ENCODE results near the gene CEP104.

Gene CEP104

DNA sequence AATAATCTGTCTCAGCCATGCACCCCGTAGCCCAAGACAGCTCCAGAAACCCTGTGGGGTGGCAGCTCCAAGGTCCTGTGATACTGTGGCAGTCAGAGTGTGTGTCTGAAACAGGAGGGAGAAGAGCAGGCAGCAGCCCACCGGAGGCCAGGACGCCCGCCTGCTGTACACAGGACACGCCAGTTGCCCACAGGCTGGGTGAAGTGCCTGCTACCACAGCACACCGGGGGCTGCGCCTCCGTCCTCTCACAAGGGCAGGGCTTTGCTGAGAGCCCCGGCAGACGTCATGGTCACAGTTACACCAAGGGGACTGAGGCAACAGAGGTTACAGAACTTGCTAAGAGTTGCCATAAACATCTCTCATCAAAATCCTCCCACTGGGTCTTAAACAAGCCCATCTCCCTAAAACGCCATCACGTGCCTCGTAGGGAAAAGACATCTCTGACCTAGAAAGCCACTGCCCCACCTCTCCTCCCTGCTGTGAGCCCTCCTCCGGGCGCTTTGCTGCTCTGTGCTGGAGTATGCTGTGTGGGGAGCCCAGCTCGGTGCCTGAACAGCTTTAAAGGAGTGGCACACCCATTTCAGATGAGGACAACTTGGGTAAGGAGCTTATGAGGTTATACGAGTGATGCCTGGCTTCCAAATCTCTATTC is 37.7 kb upstream of the CEP104 start:
- in situ Hi-C loops (cut with HindIII; ENCODE audit: low sequenced_read_pairs): no loop called here

DNA sequence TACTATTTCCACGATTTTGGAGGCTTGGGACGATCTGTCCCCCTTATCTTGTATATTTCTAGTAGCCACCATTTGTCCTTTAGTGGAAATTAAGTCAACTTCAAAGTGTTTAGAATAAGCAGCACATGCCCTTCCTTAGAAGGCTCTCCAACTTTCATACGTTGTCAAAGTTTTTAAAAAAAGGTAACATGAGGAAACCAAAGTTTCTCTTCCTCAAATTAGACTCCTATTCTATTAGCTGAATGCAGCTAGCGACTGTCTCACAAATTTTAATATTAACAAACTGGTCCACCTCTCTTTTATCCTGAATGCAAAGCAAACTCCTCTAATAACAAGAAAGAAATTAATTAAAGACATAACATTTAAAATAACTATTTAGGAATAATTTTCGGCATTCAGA is 36.2 kb upstream of the CEP104 start:
- in situ Hi-C loops (cut with HindIII; ENCODE audit: low sequenced_read_pairs): no loop called here

DNA sequence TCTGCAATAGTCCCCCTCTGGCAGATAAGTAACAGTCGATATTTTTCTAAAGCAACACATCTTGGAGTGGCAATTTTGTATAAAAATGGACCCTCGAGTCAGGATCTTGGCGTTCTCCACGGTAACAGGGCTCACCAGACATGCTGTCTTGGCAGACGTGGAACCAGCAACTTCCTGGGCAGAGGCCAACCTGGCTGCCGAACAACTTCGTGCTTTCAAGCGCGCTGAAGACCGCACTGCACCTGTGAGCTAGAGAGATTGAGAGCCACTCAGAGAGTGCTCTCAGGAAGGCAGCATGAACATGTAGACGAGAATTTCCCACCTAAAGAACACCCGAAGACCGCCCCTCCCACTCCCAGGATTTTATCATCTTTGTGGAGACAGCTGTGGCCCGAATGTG is 35.7 kb upstream of the CEP104 start:
- in situ Hi-C loops (cut with HindIII; ENCODE audit: low sequenced_read_pairs): no loop called here

DNA sequence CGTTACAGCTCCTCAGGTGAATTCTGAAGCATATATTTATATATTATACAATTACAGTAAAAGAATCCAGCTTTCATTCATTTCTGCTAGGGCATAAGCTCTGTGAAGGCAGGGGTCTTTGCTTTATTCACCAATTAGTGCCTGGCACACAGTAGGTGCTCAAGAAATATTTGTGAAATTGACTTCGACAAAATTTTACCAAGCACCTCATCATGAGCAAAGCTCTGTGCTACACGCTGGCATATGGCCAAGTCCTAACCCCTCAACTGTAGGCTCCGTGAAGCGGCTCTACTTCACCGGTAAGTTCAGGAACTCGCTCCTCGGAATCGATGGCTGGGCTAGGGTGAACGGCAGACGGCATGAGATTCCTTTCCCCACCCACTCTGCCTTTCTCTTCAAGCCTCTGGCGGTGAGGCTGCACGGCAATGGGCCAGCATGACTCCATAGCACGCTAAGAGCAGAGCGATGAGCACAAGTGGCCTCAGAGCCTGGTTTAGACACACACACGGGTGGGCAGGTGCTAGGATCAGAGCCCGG is 34.4 kb upstream of the CEP104 start:
- in situ Hi-C loops (cut with HindIII; ENCODE audit: low sequenced_read_pairs): no loop called here

DNA sequence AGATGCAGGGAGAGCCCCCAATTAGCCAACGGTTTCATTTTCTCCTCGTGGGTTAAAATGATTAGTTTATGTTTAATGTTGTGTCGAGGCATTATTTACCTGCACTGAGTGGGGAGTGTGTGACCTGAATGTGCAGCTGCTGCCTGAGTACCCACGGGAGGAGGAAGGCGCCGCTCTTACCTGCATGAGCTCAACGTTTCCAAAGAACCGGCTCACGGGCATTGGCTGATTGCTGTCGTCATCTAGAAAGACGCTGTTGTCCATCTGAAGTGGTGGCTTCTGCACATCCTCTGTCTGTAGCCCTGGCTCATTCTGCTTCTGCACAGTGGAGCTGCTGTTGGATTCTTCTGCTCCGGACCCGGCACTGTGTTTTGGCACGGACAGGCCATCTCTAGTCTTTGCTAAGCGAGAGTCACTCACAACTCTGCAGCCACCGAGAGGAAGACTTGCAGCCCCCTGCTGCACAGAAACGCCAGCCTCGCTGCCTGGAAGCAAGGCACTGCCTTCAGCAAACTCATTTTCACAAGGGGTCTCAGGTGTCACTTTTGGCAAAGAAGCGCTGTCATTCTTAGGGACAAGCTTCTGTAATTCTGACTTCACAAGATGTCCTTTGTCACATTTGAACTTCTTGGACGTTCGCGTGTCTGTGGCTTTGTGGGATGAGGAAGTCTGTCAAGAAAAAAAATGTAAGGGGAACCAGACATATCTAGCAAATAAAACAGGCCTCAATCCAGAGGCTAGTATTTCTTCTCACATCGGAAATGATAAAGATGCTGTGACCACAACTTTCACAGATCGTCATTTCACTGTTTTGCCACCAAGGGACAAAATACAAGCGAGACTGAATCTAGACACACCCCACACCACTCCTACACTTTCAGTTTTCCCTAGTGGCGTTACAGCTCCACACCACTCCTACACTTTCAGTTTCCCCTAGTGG is 33.6 kb upstream of the CEP104 start:
- in situ Hi-C loops (cut with HindIII; ENCODE audit: low sequenced_read_pairs): no loop called here

DNA sequence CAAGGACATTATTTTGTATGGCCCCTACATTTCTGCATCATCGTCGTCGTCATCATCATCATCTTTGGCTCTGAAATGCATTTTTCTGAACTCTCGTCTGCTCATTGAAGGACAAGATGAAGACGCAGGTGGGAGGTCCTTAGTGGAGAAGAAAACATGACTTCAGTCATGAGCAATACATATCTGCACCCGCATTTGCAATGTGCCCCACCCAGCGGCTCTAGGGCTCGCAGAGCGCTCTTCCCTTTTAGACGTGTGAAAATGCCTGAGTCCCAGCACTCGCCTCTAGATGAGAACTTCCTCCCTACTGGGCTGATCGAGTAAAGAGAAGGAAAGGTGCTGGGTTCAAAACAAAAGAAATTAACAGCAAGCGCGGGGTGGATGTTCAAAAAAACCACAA is 32.9 kb upstream of the CEP104 start:
- in situ Hi-C loops (cut with HindIII; ENCODE audit: low sequenced_read_pairs): no loop called here

DNA sequence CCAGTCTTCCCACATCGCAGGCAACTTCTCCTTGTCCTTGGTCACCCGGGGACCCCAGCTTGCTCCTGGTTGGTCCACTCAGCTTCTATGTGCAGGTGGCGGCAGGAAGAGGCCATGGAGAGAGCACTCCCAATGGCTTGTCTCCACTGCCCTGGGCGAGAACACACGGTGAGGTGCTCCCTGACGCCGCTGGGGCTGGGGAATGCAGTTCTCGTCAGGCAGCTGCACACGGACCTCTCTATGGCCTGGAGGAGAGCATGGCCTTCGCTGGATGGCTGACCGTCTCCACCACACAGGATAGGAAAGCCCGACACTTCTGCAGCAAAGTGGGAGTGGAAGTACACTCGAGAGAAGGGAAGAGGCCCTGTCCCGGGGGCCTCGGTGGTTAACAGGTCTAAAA is 31.3 kb upstream of the CEP104 start:
- in situ Hi-C loops (cut with HindIII; ENCODE audit: low sequenced_read_pairs): no loop called here

DNA sequence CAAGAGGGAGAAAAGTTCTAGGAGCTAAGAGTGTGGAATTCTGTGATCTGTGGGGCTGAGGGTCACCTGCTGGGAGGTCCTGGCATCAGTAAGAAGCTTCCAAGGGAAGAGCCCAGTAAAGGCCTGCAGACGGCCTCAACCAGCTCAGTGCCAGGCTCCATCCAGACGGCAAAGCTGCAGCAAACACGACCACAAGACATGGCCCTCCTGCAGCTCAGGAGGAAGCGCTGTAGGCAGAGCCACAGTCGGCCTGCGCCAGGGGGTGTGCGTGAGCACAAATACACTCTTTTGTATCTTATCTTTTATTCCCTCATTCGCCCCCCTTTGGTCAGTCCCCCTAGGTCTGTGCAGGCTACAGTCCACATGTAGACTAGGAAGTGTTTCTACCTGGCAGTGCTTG is 29.7 kb upstream of the CEP104 start:
- in situ Hi-C loops (cut with HindIII; ENCODE audit: low sequenced_read_pairs): no loop called here

DNA sequence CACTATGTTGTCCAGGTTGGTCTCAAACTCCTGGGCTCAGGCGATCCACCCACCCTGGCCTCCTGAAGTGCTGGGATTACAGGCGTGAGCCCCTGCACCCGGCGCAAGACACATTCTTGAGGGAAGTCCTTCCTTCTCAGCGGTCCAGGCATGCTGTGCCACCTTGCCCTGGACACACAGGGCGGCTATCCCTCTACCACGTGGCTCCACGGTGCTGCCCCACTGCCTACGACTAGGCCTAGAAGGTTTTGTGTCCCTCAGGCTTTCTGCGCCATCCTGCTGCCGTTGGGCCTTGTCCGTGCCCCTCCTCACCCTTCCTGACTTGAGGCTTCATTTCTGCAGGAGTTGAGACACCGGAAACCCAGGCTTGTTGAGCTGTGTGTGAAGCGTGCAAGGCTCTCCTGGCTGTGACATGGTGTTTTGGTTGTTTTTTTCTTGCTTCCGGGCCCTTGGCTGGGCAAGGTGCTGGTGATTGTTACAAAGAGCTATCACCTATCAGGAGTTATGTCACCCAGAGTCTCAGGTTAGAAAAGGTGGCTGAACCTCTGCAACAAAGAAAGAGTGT is 29.2 kb upstream of the CEP104 start:
- in situ Hi-C loops (cut with HindIII; ENCODE audit: low sequenced_read_pairs): no loop called here

DNA sequence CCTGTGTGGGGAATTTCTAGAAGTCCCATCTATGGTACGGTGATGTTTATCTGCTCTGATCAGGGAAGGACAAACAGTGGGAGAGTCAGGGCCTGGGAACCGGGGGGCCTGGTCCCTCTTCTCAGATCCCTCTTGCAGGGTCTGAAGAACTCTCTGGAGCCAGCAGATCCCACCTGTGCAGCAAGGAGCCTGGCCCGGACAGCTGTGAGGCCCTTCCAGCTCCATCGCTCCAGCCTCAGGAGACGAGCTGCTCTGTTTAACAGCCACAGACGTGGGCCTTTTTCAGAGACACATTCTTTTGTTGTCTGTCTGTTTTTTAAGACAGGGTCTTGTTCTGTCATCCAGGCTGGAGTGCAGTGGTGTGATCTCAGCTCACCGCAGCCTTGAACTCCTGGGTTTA is 28.6 kb upstream of the CEP104 start:
- in situ Hi-C loops (cut with HindIII; ENCODE audit: low sequenced_read_pairs): no loop called here

DNA sequence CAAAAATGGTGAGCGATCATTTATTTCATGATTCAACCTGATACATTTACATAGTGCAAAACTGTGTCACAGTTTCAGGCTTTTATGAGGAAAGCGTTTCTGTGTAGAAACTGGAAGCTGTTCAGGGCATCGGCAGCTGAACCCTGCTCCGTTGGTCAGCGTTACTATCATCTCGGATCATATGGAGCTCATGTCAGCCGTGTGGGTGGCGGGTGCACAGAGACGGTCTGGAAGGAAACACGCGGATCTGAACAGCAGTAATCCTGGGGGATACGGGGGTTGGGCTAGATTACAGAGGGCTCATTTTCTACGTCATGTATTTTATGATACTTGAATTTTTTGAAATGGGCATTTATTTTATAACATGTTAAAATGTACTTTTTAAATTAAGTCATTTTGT is 28.0 kb upstream of the CEP104 start:
- in situ Hi-C loops (cut with HindIII; ENCODE audit: low sequenced_read_pairs): no loop called here

DNA sequence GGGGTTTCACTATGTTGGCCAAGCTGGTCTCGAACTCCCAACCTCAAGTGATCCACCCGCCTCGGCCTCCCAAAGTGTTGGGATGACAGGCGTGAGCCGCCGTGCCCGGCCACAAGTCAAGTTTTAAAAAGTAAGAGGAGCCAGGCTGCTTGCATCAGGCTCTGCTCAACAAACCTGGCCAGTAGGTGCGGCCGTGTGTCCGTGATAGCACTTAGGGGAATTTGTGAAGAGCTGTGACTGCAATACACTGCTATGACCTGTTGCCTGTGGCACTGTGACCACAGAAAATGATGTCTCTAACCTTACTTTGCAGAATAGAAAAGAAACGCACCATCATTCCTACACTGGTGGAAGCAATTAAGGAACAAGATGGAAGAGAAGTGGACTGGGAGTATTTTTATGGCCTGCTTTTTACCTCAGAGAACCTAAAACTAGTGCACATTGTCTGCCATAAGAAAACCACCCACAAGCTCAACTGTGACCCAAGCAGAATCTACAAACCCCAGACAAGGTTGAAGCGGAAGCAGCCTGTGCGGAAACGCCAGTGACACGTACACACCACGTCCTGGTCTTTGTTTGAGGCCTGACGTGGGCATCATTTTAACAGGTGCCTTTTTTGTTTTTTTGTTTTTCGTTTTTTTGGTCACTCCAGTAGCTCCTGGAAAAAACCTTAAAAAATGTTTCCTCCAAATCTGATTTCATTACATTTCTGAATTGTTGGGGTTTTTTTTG is 26.3 kb upstream of the CEP104 start:
- in situ Hi-C loops (cut with HindIII; ENCODE audit: low sequenced_read_pairs): no loop called here

DNA sequence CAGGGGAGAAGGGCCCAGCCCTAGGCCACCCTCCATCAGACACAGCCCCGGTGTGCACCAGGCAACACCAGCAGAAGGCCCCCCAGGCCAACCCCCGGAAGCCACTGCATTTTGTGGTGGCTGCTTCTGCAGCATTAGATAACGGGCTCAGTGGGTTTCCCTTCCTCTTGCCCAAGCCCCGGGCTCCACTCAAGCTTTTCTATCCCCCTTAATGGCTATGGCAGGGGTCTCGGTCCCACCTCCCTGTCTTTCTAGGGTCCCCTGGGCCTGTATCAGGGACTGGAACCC is 24.1 kb upstream of the CEP104 start:
- in situ Hi-C loops (cut with HindIII; ENCODE audit: low sequenced_read_pairs): no loop called here

DNA sequence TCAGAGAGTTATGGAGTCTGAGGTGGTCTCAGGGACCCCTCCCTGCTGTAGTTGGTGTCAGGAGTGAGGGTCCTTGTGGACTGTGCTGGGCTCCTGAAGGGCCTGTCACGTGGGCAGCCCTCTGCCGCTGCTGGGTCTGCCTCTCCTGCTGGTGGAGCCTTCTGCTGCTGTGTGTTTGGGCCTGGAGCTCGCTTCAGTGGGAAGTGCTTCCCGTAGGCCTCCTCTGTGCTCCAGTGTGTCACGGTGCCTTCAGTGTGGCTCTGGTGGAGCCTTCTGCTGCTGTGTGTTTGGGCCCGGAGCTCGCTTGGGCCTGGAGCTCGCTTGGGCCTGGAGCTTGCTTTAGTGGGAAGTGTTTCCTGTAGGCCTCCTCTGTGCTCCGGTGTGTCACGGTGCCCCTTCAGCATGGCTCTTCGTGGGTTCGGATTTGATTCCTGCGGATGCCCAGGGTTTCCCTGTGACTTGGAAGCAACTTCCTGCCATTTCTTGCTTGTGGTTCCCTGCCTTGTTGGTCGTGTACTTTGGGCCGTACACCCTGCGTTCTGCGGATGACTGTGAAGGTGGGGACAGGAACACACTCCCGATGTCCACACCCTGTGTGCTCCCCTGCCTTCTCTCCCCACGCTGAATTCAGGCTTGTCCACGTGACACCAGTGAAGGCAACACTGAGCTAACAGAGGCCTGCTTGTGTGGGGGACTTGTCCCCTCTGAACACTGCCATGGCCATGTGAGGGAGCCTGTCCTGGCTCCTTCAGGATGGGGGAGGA is 23.6 kb upstream of the CEP104 start:
- in situ Hi-C loops (cut with HindIII; ENCODE audit: low sequenced_read_pairs): no loop called here

DNA sequence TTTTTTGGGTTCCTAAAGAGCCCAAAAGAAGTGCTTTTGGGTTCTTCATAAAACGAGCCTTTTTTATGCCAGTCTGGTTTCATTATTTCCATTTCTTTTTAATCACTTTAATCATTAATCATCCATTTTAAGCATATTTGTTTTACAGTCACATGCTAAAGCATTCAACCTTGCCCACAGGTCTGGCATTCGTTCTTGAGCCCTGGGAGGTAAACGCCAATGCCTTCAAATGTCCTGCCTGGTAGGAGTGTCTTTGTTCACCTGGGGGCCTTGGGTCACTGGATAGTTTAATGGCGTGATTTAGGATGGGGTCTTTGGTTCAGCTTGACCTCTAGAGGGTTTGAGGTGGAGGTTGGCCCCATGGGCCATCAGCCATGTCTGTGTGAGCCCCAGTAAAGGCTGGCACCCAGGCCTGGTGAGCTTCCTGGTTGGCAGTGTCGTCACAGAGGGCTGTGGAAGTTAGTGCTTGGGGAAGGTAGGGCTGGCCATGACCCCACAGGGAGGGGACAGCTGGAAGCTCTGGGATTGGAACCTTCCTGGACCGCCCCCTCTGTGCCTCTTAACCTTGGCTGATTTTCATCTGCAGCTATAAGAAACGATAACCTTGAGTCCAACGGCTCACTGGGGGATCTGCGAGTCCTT is 22.9 kb upstream of the CEP104 start:
- in situ Hi-C loops (cut with HindIII; ENCODE audit: low sequenced_read_pairs): no loop called here

DNA sequence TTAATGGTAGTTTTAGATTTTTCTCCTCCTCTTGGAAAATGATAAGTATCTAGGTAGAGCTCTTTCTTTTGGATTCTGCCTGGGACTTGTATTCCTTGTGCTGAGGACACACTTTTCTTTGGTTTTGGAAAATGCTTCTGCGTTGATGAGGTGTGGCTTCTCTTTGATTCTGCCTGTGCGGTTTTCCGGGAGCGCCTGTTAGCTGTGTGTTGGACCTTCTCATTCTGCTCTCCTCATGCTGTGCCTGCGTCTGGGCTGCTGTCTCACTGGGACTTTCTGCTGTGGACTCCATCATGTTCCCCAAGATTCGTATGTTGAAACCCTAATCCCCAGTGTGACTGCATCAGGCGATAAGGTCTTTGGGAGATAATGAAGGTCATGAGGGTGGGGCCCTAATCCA is 22.1 kb upstream of the CEP104 start:
- in situ Hi-C loops (cut with HindIII; ENCODE audit: low sequenced_read_pairs): no loop called here

DNA sequence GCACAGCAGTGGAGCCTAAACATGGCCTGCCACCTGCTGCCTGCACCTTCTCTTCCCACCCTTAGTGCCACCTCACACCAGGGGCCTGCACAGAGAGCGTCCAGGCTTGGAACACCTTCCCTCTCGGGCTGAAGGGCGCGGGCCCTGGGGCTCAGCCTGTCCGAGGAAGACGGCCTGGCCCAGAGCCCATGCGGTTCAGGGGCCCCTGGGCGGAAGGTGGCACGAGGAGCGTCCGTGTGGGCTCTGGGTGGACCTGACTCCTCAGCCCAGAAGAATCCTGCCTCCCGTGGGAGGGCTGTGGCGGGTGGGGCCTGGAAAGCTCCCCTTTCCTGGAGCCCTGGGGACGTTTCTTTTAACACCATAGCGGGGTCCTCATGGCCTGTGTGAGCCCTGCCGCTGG is 19.7 kb upstream of the CEP104 start:
- in situ Hi-C loops (cut with HindIII; ENCODE audit: low sequenced_read_pairs): no loop called here

DNA sequence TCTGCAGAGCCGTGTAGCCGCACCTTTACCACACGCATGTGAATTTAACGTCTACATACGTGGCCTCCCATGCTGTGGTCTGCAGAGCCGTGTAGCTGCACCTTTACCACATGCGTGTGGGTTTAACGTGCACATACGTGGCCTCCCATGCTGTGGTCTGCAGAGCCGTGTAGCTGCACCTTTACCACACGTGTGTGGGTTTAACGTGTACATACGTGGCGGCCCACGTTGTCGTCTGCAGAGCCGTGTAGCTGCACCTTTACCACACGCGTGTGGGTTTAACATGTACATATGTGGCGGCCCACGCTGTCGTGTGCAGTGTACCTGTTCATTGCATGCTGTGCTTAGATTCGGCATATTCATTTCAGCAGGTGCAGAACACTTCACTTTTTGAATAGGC is 17.7 kb upstream of the CEP104 start:
- in situ Hi-C loops (cut with HindIII; ENCODE audit: low sequenced_read_pairs): no loop called here

DNA sequence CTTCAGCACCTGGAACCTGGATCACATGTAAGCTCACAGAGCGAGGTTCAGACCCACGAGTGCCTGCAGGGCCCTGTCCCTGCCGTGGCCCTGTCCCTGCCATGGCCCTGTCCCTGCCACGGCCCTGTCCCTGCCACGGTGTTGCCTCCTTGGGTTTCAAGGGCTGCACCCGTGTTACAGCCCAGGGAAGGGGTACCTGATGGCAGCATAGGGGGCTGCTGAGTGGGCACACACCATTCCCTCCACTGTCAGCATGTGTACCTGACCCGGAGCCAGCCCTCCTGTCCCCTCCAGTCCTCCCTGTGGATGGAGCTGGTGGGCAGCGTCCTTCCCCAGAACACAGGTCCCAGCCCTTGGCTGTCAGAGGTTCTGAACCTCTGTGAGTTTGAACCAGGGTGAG is 15.5 kb upstream of the CEP104 start:
- in situ Hi-C loops (cut with HindIII; ENCODE audit: low sequenced_read_pairs): no loop called here

DNA sequence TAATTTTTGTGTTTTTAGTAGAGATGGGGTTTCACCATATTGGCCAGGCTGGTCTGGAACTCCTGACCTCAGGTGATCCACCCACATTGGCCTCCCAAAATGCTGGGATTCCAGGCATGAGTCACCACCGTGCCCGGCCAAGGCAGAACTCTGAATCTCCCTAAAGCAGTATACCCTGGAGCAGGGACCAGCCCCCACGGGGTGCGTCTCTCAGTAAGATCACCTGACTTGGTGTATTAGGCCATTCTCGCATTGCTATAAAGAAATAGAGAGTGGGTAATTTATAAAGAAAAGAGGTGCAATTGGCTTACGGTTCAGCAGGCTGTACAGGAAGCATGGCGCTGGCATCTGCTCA is 14.4 kb upstream of the CEP104 start:
- in situ Hi-C loops (cut with HindIII; ENCODE audit: low sequenced_read_pairs): no loop called here
